MM.1S (cell line): ENCODE measurements around the gene TSPYL1.

Experiments
- DNase-seq: peaks from one replicate; pipeline ENCODE4 v3.0.0-alpha.2; 2015
- H2AFZ ChIP-seq: fragments of 300-600 bp; sonication (generic); 2 replicates; pipeline ENCODE4 v1.6.0; 2016; ENCODE audit warnings: antibody characterized with exemption, low read length
- H3F3A ChIP-seq: fragments of 300-600 bp; sonication (generic); 2 replicates; pipeline ENCODE4 v1.6.1; 2016; ENCODE audit warnings: mild to moderate bottlenecking, antibody characterized with exemption, low read length, moderate library complexity, mixed read lengths; ENCODE audit not compliant: insufficient read depth
- H3K27ac ChIP-seq: fragments of 300-600 bp; sonication (generic); 2 replicates; pipeline ENCODE4 v1.5.1; 2016; ENCODE audit warnings: mild to moderate bottlenecking, low read length
- H3K27me3 ChIP-seq: fragments of 300-600 bp; sonication (generic); replicated peaks from 2 replicates; pipeline ENCODE4 v1.6.0; 2016; ENCODE audit warnings: low read length; ENCODE audit not compliant: insufficient read depth
- H3K36me3 ChIP-seq: fragments of 300-600 bp; sonication (generic); replicated peaks from 2 replicates; pipeline ENCODE4 v1.6.1; 2016; ENCODE audit warnings: mild to moderate bottlenecking, low read length, mixed read lengths; ENCODE audit not compliant: insufficient read depth
- H3K4me1 ChIP-seq: fragments of 300-600 bp; sonication (generic); 2 replicates; pipeline ENCODE4 v1.6.1; 2016; ENCODE audit warnings: low read length, mixed read lengths
- H3K4me2 ChIP-seq: fragments of 300-600 bp; sonication (generic); 2 replicates; pipeline ENCODE4 v1.6.0; 2016; ENCODE audit warnings: low read depth, low read length
- H3K4me3 ChIP-seq: fragments of 300-600 bp; sonication (generic); 2 replicates; pipeline ENCODE4 v1.5.1; 2016; ENCODE audit warnings: low read length, mixed read lengths
- H3K79me2 ChIP-seq: fragments of 300-600 bp; sonication (generic); 2 replicates; pipeline ENCODE4 v1.6.1; 2016; ENCODE audit warnings: mixed run types, low read length, mixed read lengths
- H3K9ac ChIP-seq: fragments of 300-600 bp; sonication (generic); 2 replicates; pipeline ENCODE4 v1.6.1; 2016; ENCODE audit warnings: low read length, mixed read lengths
- H3K9me2 ChIP-seq: fragments of 300-600 bp; sonication (generic); replicated peaks from 2 replicates; pipeline ENCODE4 v1.6.1; 2016; ENCODE audit warnings: mild to moderate bottlenecking, low read length, mixed read lengths; ENCODE audit not compliant: insufficient read depth
- H3K9me3 ChIP-seq: fragments of 300-600 bp; sonication (generic); replicated peaks from 2 replicates; pipeline ENCODE4 v1.6.1; 2016; ENCODE audit warnings: mild to moderate bottlenecking, low read length, mixed read lengths; ENCODE audit not compliant: insufficient read depth
- H4K20me1 ChIP-seq: fragments of 300-600 bp; sonication (generic); 2 replicates; pipeline ENCODE4 v1.6.1; 2016; ENCODE audit warnings: mild to moderate bottlenecking, low read length, moderate library complexity, mixed read lengths; ENCODE audit not compliant: insufficient read depth
- CTCF ChIP-seq: fragments of 300-600 bp; sonication (generic); IDR thresholded peaks from 2 replicates; pipeline ENCODE4 v1.5.1; 2016; ENCODE audit warnings: antibody characterized with exemption, low read length, mixed read lengths
- EZH2 ChIP-seq: fragments of 300-600 bp; sonication (generic); optimal IDR thresholded peaks from 2 replicates; pipeline ENCODE3; 2017; ENCODE audit warnings: low read depth, mild to moderate bottlenecking, antibody characterized with exemption, low read length, mixed read lengths
- EZH2phosphoT487 ChIP-seq: fragments of 300-600 bp; sonication (generic); IDR thresholded peaks from 2 replicates; pipeline ENCODE4 v1.6.1; 2018; ENCODE audit warnings: antibody characterized with exemption, low read length

Gene TSPYL1

GRCh38 chr6:116256694-116257093 lies 23.0 kb downstream of the TSPYL1 start:
- Histone ChIP-seq H3K4me3 (no peak overlapping the region), H3K9me3 (no peaks in the 10 kb centered on the region), H3K27ac (no peak overlapping the region), H3K4me1 (peaks cover 13% of the 10 kb centered on the region), H3F3A (no peaks in the 10 kb centered on the region), H3K9ac (no peak overlapping the region), H3K36me3 (no peaks in the 10 kb centered on the region), H2AFZ (no peak overlapping the region), H3K9me2 (no peaks in the 10 kb centered on the region), H4K20me1 (no peaks in the 10 kb centered on the region), H3K79me2 (peaks cover 18% of the 10 kb centered on the region), H3K4me2 (no peak overlapping the region), H3K27me3 (no peaks in the 10 kb centered on the region)
- no peak for DNase-seq
- TF ChIP-seq CTCF (no peak), EZH2 (no peak), EZH2phosphoT487 (no peak)

- H3K9me2 ChIP-seq, result no peaks in the 10 kb centered on the region
- no peak overlapping the region; the same call in 1 of the 2 replicates for H3K9ac ChIP-seq
- no peak overlapping the region for H3K4me3 ChIP-seq
- no peak for DNase-seq
- peaks cover 13% of the 10 kb centered on the region for H3K4me1 ChIP-seq
- H2AFZ ChIP-seq, result no peak overlapping the region
- H3K4me2 ChIP-seq, result no peak overlapping the region
- no peaks in the 10 kb centered on the region for H3F3A ChIP-seq
- H3K36me3 ChIP-seq, result no peaks in the 10 kb centered on the region
- peaks cover 26% of the 10 kb centered on the region for H3K79me2 ChIP-seq
- no peaks in the 10 kb centered on the region for H4K20me1 ChIP-seq
- no peaks in the 10 kb centered on the region for H3K9me3 ChIP-seq
- H3K27ac ChIP-seq, result no peak overlapping the region
- no peaks in the 10 kb centered on the region for H3K27me3 ChIP-seq
- TF ChIP-seq EZH2 (no peak), EZH2phosphoT487 (no peak), CTCF (no peak)
Measured at GRCh38 chr6:116255246-116255800, 24.4 kb downstream of the TSPYL1 start.

- no peak for DNase-seq
- no peaks in the 10 kb centered on the region for H4K20me1 ChIP-seq
- peak overlapping the region; percentile 90 for H2AFZ ChIP-seq
- H3K27me3 ChIP-seq, result no peaks in the 10 kb centered on the region
- peak overlapping the region; percentile 84 for H3K9ac ChIP-seq
- H3K36me3 ChIP-seq, result no peaks in the 10 kb centered on the region
- H3K4me1 ChIP-seq, result peaks cover 13% of the 10 kb centered on the region
- peaks cover 26% of the 10 kb centered on the region for H3K79me2 ChIP-seq
- TF ChIP-seq EZH2phosphoT487 (no peak), CTCF (no peak), EZH2 (no peak)
- H3K4me3 ChIP-seq, result peak overlapping the region; percentile 98
- peak overlapping the region; percentile 92 for H3K4me2 ChIP-seq
- H3K9me3 ChIP-seq, result no peaks in the 10 kb centered on the region
- no peaks in the 10 kb centered on the region for H3F3A ChIP-seq
- H3K9me2 ChIP-seq, result no peaks in the 10 kb centered on the region
- peak overlapping the region; percentile 52; the same call in 1 of the 2 replicates for H3K27ac ChIP-seq
Measured at GRCh38 chr6:116254297-116255056, 25.3 kb downstream of the TSPYL1 start.
